ENCODE measurements around the gene EGR2. TPM values are rescaled to one million over a fixed set of nuclear protein-coding genes. Genes with fewer than 3 reads are reported as not detected.
A peak's percentile ranks its signal among the peaks of the same experiment; 100 is the strongest.

The EGR2 gene
- total RNA-seq, 1 donor from 2014 or later: 9.4 TPM

GRCh38 chr10:62803724-62804355 lies 12.3 kb downstream of the EGR2 start:
- H3K27me3 Mint-ChIP-seq: peaks cover 4% of the 10 kb centered on the region
- H3K4me3 Mint-ChIP-seq: peak overlapping the region; percentile 95
- CTCF ChIA-PET: interaction anchor here (1.0 to 4.0 kb wide), 6 partner anchors 13 to 194 kb away, joined by 3 to 15 read pairs (median 3); partner anchors contain the start of gene EGR2
- ATAC-seq (ENCODE audit: low read depth): no peak
- H3K9me3 Mint-ChIP-seq: no peaks in the 10 kb centered on the region
- POLR2A ChIA-PET: interaction anchor here (0.8 to 5.1 kb wide), 7 partner anchors 12 to 166 kb away, joined by 3 to 68 read pairs (median 6); partner anchors contain the start of gene EGR2
- intact Hi-C loops (cut with micrococcal nuclease): loop anchor here (1.0 to 5.0 kb wide), 9 partner anchors 12 to 463 kb away; partner anchors contain the start of genes EGR2 and NRBF2
- no peak for DNase-seq
- peak overlapping the region; percentile 99 for H3K27ac Mint-ChIP-seq
- peaks cover 41% of the 10 kb centered on the region for H3K4me1 Mint-ChIP-seq
- H3K36me3 Mint-ChIP-seq (ENCODE audit: low read depth): peaks cover 26% of the 10 kb centered on the region
- TF ChIP-seq, protein P1, sequence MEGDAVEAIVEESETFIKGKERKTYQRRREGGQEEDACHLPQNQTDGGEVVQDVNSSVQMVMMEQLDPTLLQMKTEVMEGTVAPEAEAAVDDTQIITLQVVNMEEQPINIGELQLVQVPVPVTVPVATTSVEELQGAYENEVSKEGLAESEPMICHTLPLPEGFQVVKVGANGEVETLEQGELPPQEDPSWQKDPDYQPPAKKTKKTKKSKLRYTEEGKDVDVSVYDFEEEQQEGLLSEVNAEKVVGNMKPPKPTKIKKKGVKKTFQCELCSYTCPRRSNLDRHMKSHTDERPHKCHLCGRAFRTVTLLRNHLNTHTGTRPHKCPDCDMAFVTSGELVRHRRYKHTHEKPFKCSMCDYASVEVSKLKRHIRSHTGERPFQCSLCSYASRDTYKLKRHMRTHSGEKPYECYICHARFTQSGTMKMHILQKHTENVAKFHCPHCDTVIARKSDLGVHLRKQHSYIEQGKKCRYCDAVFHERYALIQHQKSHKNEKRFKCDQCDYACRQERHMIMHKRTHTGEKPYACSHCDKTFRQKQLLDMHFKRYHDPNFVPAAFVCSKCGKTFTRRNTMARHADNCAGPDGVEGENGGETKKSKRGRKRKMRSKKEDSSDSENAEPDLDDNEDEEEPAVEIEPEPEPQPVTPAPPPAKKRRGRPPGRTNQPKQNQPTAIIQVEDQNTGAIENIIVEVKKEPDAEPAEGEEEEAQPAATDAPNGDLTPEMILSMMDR (IDR thresholded peaks at IDR 0.05): no peak

GRCh38 chr10:62801871-62802270 lies 14.3 kb downstream of the EGR2 start:
- Mint-ChIP-seq H3K4me3 (no peak overlapping the region), H3K27me3 (peaks cover 7% of the 10 kb centered on the region), H3K4me1 (peaks cover 22% of the 10 kb centered on the region), H3K36me3 (ENCODE audit: low read depth) (peaks cover 13% of the 10 kb centered on the region), H3K9me3 (no peaks in the 10 kb centered on the region), H3K27ac (no peak overlapping the region)
- TF ChIP-seq, protein P1 (IDR thresholded peaks at IDR 0.05): no peak
- ChIA-PET CTCF (interaction anchor here (1.2 to 1.6 kb wide), 3 partner anchors 17 to 191 kb away, joined by 3 to 4 read pairs (median 4); no protein-coding TSS in a partner anchor), POLR2A (no interaction called here)
- ATAC-seq (ENCODE audit: low read depth) (no peak), DNase-seq (no peak)
- intact Hi-C loops (cut with micrococcal nuclease): loop anchor here (5.0 kb wide), 1 partner anchor 465 kb away; no protein-coding TSS in a partner anchor

GRCh38 chr10:62796896-62797295 lies 19.3 kb downstream of the EGR2 start:
- intact Hi-C loops (cut with micrococcal nuclease): no loop called here
- H3K27me3 Mint-ChIP-seq: peaks cover 8% of the 10 kb centered on the region
- no peak for DNase-seq
- H3K9me3 Mint-ChIP-seq: no peaks in the 10 kb centered on the region
- H3K36me3 Mint-ChIP-seq (ENCODE audit: low read depth): no peaks in the 10 kb centered on the region
- TF ChIP-seq, protein P1 (IDR thresholded peaks at IDR 0.05): no peak
- no peak overlapping the region for H3K27ac Mint-ChIP-seq
- H3K4me1 Mint-ChIP-seq: no peaks in the 10 kb centered on the region
- CTCF ChIA-PET: no interaction called here
- ATAC-seq (ENCODE audit: low read depth): no peak
- H3K4me3 Mint-ChIP-seq: no peak overlapping the region
- POLR2A ChIA-PET: no interaction called here

GRCh38 chr10:62795762-62796161 lies 20.4 kb downstream of the EGR2 start:
- ChIA-PET POLR2A (no interaction called here), CTCF (no interaction called here)
- intact Hi-C loops (cut with micrococcal nuclease): no loop called here
- H3K4me1 Mint-ChIP-seq: no peaks in the 10 kb centered on the region
- no peak overlapping the region for H3K27ac Mint-ChIP-seq
- TF ChIP-seq, protein P1 (IDR thresholded peaks at IDR 0.05): no peak
- DNase-seq (no peak), ATAC-seq (ENCODE audit: low read depth) (no peak)
- peaks cover 8% of the 10 kb centered on the region for H3K27me3 Mint-ChIP-seq
- H3K36me3 Mint-ChIP-seq (ENCODE audit: low read depth): no peaks in the 10 kb centered on the region
- no peak overlapping the region for H3K4me3 Mint-ChIP-seq
- H3K9me3 Mint-ChIP-seq: no peaks in the 10 kb centered on the region

GRCh38 chr10:62795100-62795499 lies 21.1 kb downstream of the EGR2 start:
- Mint-ChIP-seq H3K4me3 (no peak overlapping the region), H3K36me3 (ENCODE audit: low read depth) (no peaks in the 10 kb centered on the region), H3K9me3 (no peaks in the 10 kb centered on the region), H3K27me3 (peaks cover 8% of the 10 kb centered on the region), H3K27ac (no peak overlapping the region), H3K4me1 (no peaks in the 10 kb centered on the region)
- CTCF ChIA-PET: no interaction called here
- POLR2A ChIA-PET: no interaction called here
- ATAC-seq (ENCODE audit: low read depth) (no peak), DNase-seq (no peak)
- intact Hi-C loops (cut with micrococcal nuclease): no loop called here
- TF ChIP-seq, protein P1 (IDR thresholded peaks at IDR 0.05): no peak
